Stimulated activated naive CD4-positive, alpha-beta T cell treated with Interleukin-2 at 50 U/mL for 16 hours (primary cell): ENCODE results near the gene CISTR.
"Not testable (repeated sequence)": the region's sequence is repeated elsewhere in the genome, so short reads cannot be mapped to it uniquely, and the experiment has no call there.

Experiments used
- DNase-seq: peaks from one replicate; lab custom pipeline; 2025; lab: John Stamatoyannopoulos, UW

The CISTR gene

GRCh38 chr12:53751336-53752191 lies at the start of gene CISTR:
Gene CISTR (minus strand): TSS chr12:53751979.
- DNase-seq = peak; percentile 37

GRCh38 chr12:53798575-53798974 lies 46.8 kb upstream of the CISTR start:
- no peak for DNase-seq

- DNase-seq = no peak
Observed at GRCh38 chr12:53795927-53796326, 44.1 kb upstream of the CISTR start.

DNA sequence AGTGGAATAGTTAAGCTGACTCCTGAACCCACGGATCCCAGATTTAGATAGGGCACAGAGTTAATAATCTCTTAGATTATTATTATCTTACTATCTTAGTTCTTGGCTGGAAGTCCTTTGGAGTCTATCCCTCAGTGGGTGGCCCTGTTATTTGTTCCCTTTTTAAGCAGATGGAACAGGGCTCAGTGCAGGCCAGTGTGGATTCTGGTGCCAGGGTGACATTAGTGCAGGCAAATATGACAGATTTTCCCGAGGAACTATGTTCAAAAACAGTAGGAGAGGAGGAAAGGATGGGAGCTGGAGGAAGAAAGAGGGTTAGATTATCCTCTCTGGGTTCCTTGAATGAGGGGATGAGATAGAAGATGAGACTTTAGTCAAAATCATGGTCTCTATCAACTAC lies 41.4 kb upstream of the CISTR start:
- no peak for DNase-seq

DNA sequence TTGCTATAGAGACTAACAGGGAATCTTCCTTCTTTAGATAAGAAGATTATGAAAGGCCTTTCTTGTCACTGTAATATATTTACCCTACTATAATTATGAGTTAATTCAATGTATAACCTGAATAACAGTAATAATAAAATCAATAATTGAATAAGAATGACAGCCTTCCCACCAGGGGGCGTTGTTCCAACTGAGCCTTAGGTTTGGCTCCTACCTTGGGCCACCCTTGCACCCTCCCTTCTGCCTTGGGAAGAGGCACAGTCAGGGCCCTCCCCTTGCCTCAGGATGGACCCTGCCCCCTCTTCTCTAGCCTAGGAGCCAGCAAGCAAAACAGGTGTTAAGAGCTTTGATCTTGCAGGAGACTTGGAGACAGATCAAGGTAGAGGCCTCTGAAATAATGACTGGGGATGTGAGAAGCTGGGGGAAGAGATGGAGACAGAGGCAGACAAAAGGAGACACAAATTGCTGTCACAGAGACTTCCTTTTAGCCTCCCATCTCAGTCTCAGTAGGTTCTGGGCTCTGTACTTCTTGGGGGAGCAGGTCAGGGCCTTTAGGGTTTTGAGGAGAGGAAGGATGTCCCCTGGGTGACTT lies 40.1 kb upstream of the CISTR start:
- peak; percentile 14 for DNase-seq

- no peak for DNase-seq
Observed at GRCh38 chr12:53789570-53789969, 37.8 kb upstream of the CISTR start.

DNA sequence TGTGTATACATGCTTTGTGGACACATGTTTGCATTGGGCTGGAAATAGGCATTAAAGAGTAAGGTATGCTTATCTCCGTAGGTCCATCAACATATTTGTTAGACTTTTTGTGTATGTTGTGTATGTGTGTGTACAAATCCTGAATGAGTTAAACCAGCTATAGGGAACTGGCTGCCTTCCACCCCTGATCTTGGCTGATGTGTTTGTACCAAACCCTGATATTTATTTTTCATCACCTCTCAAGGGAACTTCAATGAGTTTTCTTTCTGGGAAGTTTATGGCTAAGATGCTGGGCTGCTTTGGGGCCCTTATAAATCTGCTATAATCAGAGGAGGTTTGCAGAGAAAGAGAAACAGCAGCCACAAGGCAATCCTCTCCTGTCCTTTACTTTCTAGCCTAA lies 37.1 kb upstream of the CISTR start:
- no peak for DNase-seq

- no peak for DNase-seq
Observed at GRCh38 chr12:53786411-53786810, 34.6 kb upstream of the CISTR start.

DNA sequence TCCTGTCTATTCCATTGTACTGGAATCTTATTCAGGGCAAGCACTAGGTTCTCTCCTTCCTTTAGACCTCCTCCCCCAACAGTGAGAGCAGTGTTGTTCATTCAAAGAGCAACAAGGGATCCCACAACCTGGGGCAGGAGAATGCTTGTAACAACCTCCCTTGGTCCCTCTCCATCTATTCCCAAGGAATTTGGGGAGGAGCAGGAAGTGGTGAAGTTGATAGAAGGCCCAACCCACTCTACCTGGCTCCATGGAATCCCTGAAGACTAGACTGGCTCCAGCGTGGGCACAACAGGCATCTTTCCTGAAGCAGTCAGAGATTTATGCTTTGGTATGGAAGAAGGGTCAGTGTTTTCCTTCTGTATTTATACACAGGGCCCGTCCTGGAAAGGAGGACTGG lies 33.4 kb upstream of the CISTR start:
- DNase-seq = no peak

- no peak for DNase-seq
Observed at GRCh38 chr12:53782093-53782703, 30.4 kb upstream of the CISTR start.

- DNase-seq = no peak
Observed at GRCh38 chr12:53781228-53781801, 29.5 kb upstream of the CISTR start.

GRCh38 chr12:53780323-53780722 lies 28.5 kb upstream of the CISTR start:
- no peak for DNase-seq

DNA sequence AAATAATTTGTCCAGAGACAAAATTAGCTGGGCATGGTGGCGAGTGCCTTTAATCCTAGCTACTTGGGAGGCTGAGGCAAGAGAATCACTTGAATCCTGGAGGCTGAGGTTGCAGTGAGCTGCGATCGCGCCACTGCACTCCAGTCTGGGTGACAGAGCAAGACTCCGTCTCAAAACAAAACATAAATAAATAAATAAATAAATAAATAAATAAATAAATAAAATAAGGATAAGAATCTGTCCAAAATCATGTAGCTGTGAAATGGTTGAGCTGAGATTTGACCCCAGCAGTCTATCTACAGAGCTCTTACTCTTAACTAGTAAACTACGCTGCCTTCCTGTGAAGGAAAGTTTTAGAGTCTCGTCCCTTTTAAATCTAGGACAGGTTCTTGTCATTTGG lies 27.9 kb upstream of the CISTR start:
- not testable (repeated sequence) for DNase-seq

- no peak for DNase-seq
Observed at GRCh38 chr12:53777936-53778644, 26.3 kb upstream of the CISTR start.

- DNase-seq = no peak
Observed at GRCh38 chr12:53777412-53777811, 25.6 kb upstream of the CISTR start.

GRCh38 chr12:53776872-53777271 lies 25.1 kb upstream of the CISTR start:
- no peak for DNase-seq

DNA sequence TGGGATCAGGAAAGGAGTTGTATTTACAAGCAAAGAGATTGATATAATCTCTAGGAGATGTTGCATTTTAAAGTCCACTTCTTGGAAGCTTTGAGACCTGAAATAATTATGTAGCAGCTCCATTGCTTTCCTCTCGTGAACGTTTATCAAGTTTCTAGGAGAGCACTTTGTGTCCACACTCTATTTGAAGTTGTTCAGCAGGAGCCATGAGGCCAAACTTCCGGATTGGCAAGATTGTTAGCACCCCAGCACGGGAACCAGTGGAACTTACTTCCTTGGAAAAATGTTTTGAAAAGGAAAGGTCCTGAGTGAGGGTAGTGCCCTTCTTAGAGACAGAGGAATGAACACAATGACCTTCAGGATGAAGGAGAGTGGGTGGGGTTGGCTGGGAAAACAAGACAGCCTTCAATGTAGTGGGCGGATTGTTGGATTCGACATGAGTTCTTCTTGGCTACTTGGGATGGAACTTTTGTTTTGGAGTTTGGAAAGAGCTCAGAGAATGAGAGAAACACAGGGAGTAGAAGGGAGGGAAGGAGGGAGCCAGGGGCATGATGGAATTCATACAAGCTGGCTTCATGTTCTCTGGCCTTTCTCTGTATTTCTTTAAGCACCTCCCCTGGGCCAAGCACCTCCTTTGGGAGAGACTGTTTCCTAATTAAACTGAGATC lies 23.8 kb upstream of the CISTR start:
- no peak for DNase-seq

GRCh38 chr12:53770281-53770680 lies 18.5 kb upstream of the CISTR start:
- no peak for DNase-seq

DNA sequence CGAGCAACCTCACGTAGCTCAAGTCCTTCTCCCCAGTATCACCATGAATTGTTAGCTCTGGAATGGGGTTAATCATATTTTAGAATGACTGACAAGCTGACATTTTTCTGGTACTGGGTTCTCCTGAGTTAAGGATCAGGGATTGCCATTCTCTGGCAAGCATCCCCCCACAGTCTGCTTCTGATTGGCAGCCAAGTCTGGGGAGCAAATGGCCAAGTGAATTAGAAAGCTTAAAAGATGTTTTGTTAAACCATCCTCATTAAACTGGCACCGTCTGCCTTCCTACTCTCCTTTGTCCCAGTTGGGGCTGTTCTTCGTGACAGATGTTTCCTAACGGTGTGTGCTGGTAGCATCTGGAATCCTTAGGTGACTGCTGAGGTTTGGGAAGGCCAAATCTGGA lies 17.2 kb upstream of the CISTR start:
- no peak for DNase-seq

GRCh38 chr12:53766881-53767280 lies 15.1 kb upstream of the CISTR start:
- DNase-seq = no peak

DNA sequence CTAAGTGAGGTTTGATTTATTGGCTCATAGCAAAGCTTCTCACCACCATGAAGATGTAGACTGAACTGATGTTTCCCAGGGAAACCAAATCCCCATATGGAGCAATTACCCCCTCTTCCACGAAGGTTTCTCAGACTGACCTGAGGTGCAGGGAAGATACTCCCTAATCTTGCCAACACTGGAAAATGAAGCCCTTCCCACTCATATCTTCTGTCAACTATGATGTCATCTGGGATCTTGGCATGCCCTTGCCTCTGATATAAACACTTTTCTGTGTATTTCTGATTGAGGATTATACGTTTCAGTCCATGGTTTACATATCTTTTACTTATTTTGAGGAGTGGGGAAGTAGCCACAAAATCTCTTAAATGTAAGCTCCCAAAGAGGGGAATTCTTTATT lies 14.1 kb upstream of the CISTR start:
- no peak for DNase-seq

- no peak for DNase-seq
Observed at GRCh38 chr12:53764615-53765014, 12.8 kb upstream of the CISTR start.
